CD4-positive, alpha-beta T cell (primary cell): Measurements from ENCODE around the gene FXYD6. TPM values are rescaled to one million over a fixed set of nuclear protein-coding genes. Genes with fewer than 3 reads are reported as not detected.

ENCODE experiments used
- ATAC-seq: fragments of 200-7000 bp; cut with Tn5 transposase; one replicate; pipeline ENCODE4 v1.10.0; 2022; ENCODE audit warnings: mild to moderate bottlenecking; ENCODE audit not compliant: poor library complexity
- CTCF ChIA-PET: fragments of 350-600 bp; sonication (Branson Sonifier 250); formaldehyde crosslinking; loops from one replicate; lab custom pipeline; 2021; ENCODE audit warnings: antibody characterized with exemption, inconsistent platforms; lab: Charles Lee
- POLR2A ChIA-PET: fragments of 350-600 bp; sonication (Branson Sonifier 250); formaldehyde crosslinking; loops from one replicate; lab custom pipeline; 2021; ENCODE audit warnings: antibody characterized with exemption, inconsistent platforms; lab: Charles Lee
- DNase-seq, 14 experiments: peaks; one replicate each; pipeline ENCODE4 v3.0.0-alpha.2; 2013 to 2020; ENCODE audit warnings: mixed read lengths in 2 of 14
- H3K27ac ChIP-seq, 2 donors: one replicate each; pipeline versions ENCODE4 v1.5.1 to v1.7.0; 2013; ENCODE audit warnings: low read length in 2 of 2, low read depth in 1 of 2, mild to moderate bottlenecking in 1 of 2
- H3K27me3 ChIP-seq, 2 experiments: 1 replicate in 1 of 2; 2 replicates in 1 of 2; pipeline versions ENCODE4 v1.6.1 to v1.7.0; 2013; ENCODE audit warnings: low read length in 2 of 2, control low read depth in 1 of 2, mild to moderate bottlenecking in 1 of 2, moderate library complexity in 1 of 2; ENCODE audit not compliant: insufficient read depth in 2 of 2, control insufficient read depth in 1 of 2
- H3K36me3 ChIP-seq: one replicate; pipeline ENCODE4 v1.6.1; 2013; ENCODE audit warnings: low read length, control low read depth; ENCODE audit not compliant: insufficient read depth
- H3K4me1 ChIP-seq: one replicate; pipeline ENCODE4 v1.6.1; 2013; ENCODE audit warnings: low read length, control low read depth; ENCODE audit not compliant: insufficient read depth
- H3K4me3 ChIP-seq: one replicate; pipeline ENCODE4 v1.5.1; 2013; ENCODE audit warnings: mild to moderate bottlenecking, low read length, moderate library complexity
- H3K9me3 ChIP-seq, 2 experiments: 1 replicate in 1 of 2; 2 replicates in 1 of 2; pipeline versions ENCODE4 v1.6.1 to v1.7.0; 2013; ENCODE audit warnings: low read length in 2 of 2, mild to moderate bottlenecking in 2 of 2, control low read depth in 1 of 2, moderate library complexity in 1 of 2; ENCODE audit not compliant: control insufficient read depth in 1 of 2, insufficient read depth in 1 of 2
- H3K27ac Mint-ChIP-seq: one replicate; pipeline ENCODE4 v1.8.0; 2020; ENCODE audit warnings: mixed read lengths
- H3K27me3 Mint-ChIP-seq: one replicate; pipeline ENCODE4 v1.8.0; 2021; ENCODE audit warnings: mixed read lengths
- H3K36me3 Mint-ChIP-seq: one replicate; pipeline ENCODE4 v1.8.0; 2021; ENCODE audit warnings: low read depth, mixed read lengths
- H3K4me1 Mint-ChIP-seq: one replicate; pipeline ENCODE4 v1.8.0; 2021; ENCODE audit warnings: low read depth, mixed read lengths
- H3K4me3 Mint-ChIP-seq: one replicate; pipeline ENCODE4 v1.8.0; 2020; ENCODE audit warnings: mild to moderate bottlenecking, mixed read lengths
- H3K9me3 Mint-ChIP-seq: one replicate; pipeline ENCODE4 v1.8.0; 2020; ENCODE audit warnings: mixed read lengths
- CTCF ChIP-seq: fragments of 200-600 bp; IDR thresholded peaks from one replicate; pipeline ENCODE4 v1.8.0; 2022; ENCODE audit warnings: antibody characterized with exemption, mild to moderate bottlenecking
- intact Hi-C, 2 experiments: fragments of 100-400 bp; cut with DNase I in 1 of 2; cut with micrococcal nuclease in 1 of 2; formaldehyde crosslinking; loops; one replicate each; pipeline versions ENCODE4 v1.15.1 to v1.9.0; 2023 to 2025; cut with DNase I, micrococcal nuclease
- total RNA-seq, 174 experiments: library from RNA in 2 of 174; stranded (reverse) in 2 of 174; gene quantifications; one replicate each; pipeline ENCODE4 v1.2.3 and lab custom pipeline; 2021 to 2026

FXYD6 gene
- total RNA-seq, 2 experiments from 2014 or later = not detected

- H3K4me3 ChIP-seq = no peak overlapping the region
- Mint-ChIP-seq H3K9me3 (no peaks in the 10 kb centered on the region), H3K27me3 (peaks cover 28% of the 10 kb centered on the region), H3K36me3 (no peaks in the 10 kb centered on the region), H3K4me3 (no peak overlapping the region), H3K4me1 (peaks cover 17% of the 10 kb centered on the region), H3K27ac (no peak overlapping the region)
- no peaks in the 10 kb centered on the region for H3K36me3 ChIP-seq
- no peak overlapping the region for H3K27ac ChIP-seq
- peaks cover 13% of the 10 kb centered on the region for H3K4me1 ChIP-seq
- peaks cover 13 to 16% of the 10 kb centered on the region in 2 experiments for H3K27me3 ChIP-seq
- DNase-seq (no peak), ATAC-seq (no peak)
- ChIA-PET CTCF (no interaction called here), POLR2A (no interaction called here)
- intact Hi-C loops = no loop called here
- TF ChIP-seq CTCF = no peak
- H3K9me3 ChIP-seq = no peaks in the 10 kb centered on the region
Observed at GRCh38 chr11:117869604-117870003, 6.9 kb downstream of the FXYD6 start.

GRCh38 chr11:117868815-117869561 lies 7.5 kb downstream of the FXYD6 start:
- ChIA-PET CTCF (no interaction called here), POLR2A (no interaction called here)
- H3K27me3 ChIP-seq = peaks cover 7 to 10% of the 10 kb centered on the region in 2 experiments
- no peak for TF ChIP-seq CTCF
- Mint-ChIP-seq H3K4me3 (no peak overlapping the region), H3K27ac (no peak overlapping the region), H3K27me3 (peaks cover 23% of the 10 kb centered on the region), H3K36me3 (no peaks in the 10 kb centered on the region), H3K9me3 (no peaks in the 10 kb centered on the region), H3K4me1 (peaks cover 12% of the 10 kb centered on the region)
- intact Hi-C loops = no loop called here
- H3K4me3 ChIP-seq = no peak overlapping the region
- H3K4me1 ChIP-seq = peaks cover 7% of the 10 kb centered on the region
- no peak overlapping the region for H3K27ac ChIP-seq
- DNase-seq = no peak
- ATAC-seq = no peak
- no peaks in the 10 kb centered on the region for H3K36me3 ChIP-seq
- H3K9me3 ChIP-seq = no peaks in the 10 kb centered on the region

GRCh38 chr11:117868088-117868487 lies 8.4 kb downstream of the FXYD6 start:
- CTCF ChIA-PET = no interaction called here

More at GRCh38 chr11:117868088-117868487, 8.4 kb downstream of the FXYD6 start:
- no peak overlapping the region for H3K4me3 ChIP-seq
- intact Hi-C loops = no loop called here
- Mint-ChIP-seq H3K27me3 (peaks cover 18% of the 10 kb centered on the region), H3K4me1 (peaks cover 4% of the 10 kb centered on the region), H3K9me3 (no peaks in the 10 kb centered on the region), H3K27ac (no peak overlapping the region), H3K36me3 (no peaks in the 10 kb centered on the region), H3K4me3 (no peak overlapping the region)
- no peaks in the 10 kb centered on the region for H3K36me3 ChIP-seq
- ATAC-seq (no peak), DNase-seq (no peak)
- POLR2A ChIA-PET = no interaction called here
- H3K27me3 ChIP-seq = peaks cover 0 to 1% of the 10 kb centered on the region in 2 experiments
- no peak overlapping the region for H3K27ac ChIP-seq
- TF ChIP-seq CTCF = no peak
- H3K4me1 ChIP-seq = peaks cover 4% of the 10 kb centered on the region
- H3K9me3 ChIP-seq = no peaks in the 10 kb centered on the region
